HAP-1 (cell line): Measurements from ENCODE around the gene NCL.
"Not testable (repeated sequence)": the region's sequence is repeated elsewhere in the genome, so short reads cannot be mapped to it uniquely, and the experiment has no call there.

Experiments
- DNase-seq, 2 experiments: peaks; one replicate each; pipeline ENCODE4 v3.0.0-alpha.2; 2016 to 2020; ENCODE audit warnings: low spot score in 2 of 2
- H3K27me3 ChIP-seq: fragments of 250-450 bp; sonication (Bioruptor Pico); 2 replicates; pipeline ENCODE4 v1.5.1; 2020; ENCODE audit warnings: low read depth, mild to moderate bottlenecking, moderate library complexity
- H3K36me3 ChIP-seq: fragments of 250-450 bp; sonication (Bioruptor Pico); replicated peaks from 2 replicates; pipeline ENCODE4 v1.5.1; 2020; ENCODE audit warnings: mild to moderate bottlenecking
- H3K4me1 ChIP-seq: fragments of 250-450 bp; sonication (Bioruptor Pico); 2 replicates; pipeline ENCODE4 v1.5.1; 2020; ENCODE audit warnings: mild to moderate bottlenecking
- H3K4me3 ChIP-seq: fragments of 250-450 bp; sonication (Bioruptor Pico); 2 replicates; pipeline ENCODE4 v1.5.1; 2020; ENCODE audit warnings: mild to moderate bottlenecking, moderate library complexity
- H3K9me3 ChIP-seq: fragments of 250-450 bp; sonication (Bioruptor Pico); 2 replicates; pipeline ENCODE4 v1.5.1; 2020; ENCODE audit warnings: mild to moderate bottlenecking, moderate library complexity
- in situ Hi-C: fragments of 300-500 bp; cut with MboI; formaldehyde crosslinking; loops from 3 replicates; pipeline ENCODE4 v1.14.3; 2020; ENCODE audit warnings: low sequenced_read_pairs, inconsistent platforms, mixed read lengths

The NCL gene

GRCh38 chr2:231461516-231461971 is 2.7 kb downstream of the NCL start:
- peaks cover 13% of the 10 kb centered on the region for H3K4me1 ChIP-seq
- H3K27me3 ChIP-seq, result no peaks in the 10 kb centered on the region
- in situ Hi-C loops, result no loop called here
- no peak for DNase-seq
- H3K4me3 ChIP-seq, result no peak overlapping the region
- no peaks in the 10 kb centered on the region for H3K9me3 ChIP-seq
- H3K36me3 ChIP-seq, result peaks cover 77% of the 10 kb centered on the region

GRCh38 chr2:231460841-231461240 is 3.4 kb downstream of the NCL start:
- H3K27me3 ChIP-seq, in situ Hi-C loops, DNase-seq, H3K9me3 ChIP-seq, H3K4me3 ChIP-seq: not testable (repeated sequence)
- Histone ChIP-seq H3K4me1 (peaks cover 13% of the 10 kb centered on the region), H3K36me3 (peaks cover 84% of the 10 kb centered on the region)

GRCh38 chr2:231460073-231460835 is 4.0 kb downstream of the NCL start:
- H3K27me3 ChIP-seq, result no peaks in the 10 kb centered on the region
- in situ Hi-C loops, result no loop called here
- H3K4me1 ChIP-seq, result peaks cover 9% of the 10 kb centered on the region
- H3K4me3 ChIP-seq, result no peak overlapping the region
- peaks cover 90% of the 10 kb centered on the region for H3K36me3 ChIP-seq
- DNase-seq, result no peak
- H3K9me3 ChIP-seq, result no peaks in the 10 kb centered on the region

GRCh38 chr2:231458368-231458767 is 5.9 kb downstream of the NCL start:
- DNase-seq, result no peak
- in situ Hi-C loops, result no loop called here
- no peaks in the 10 kb centered on the region for H3K9me3 ChIP-seq
- H3K36me3 ChIP-seq, result peaks cover 100% of the 10 kb centered on the region
- no peak overlapping the region for H3K4me3 ChIP-seq
- H3K27me3 ChIP-seq, result no peaks in the 10 kb centered on the region
- H3K4me1 ChIP-seq, result peaks cover 9% of the 10 kb centered on the region

- Histone ChIP-seq H3K4me1 (peaks cover 2% of the 10 kb centered on the region), H3K9me3 (no peaks in the 10 kb centered on the region), H3K4me3 (no peak overlapping the region), H3K36me3 (peaks cover 100% of the 10 kb centered on the region), H3K27me3 (no peaks in the 10 kb centered on the region)
- DNase-seq, result no peak
- in situ Hi-C loops, result no loop called here
Measured at GRCh38 chr2:231457101-231457500, 7.2 kb downstream of the NCL start.

- no peak for DNase-seq
- Histone ChIP-seq H3K4me3 (no peak overlapping the region), H3K4me1 (no peaks in the 10 kb centered on the region; the same call in 1 of the 2 replicates), H3K27me3 (no peaks in the 10 kb centered on the region), H3K36me3 (peaks cover 99% of the 10 kb centered on the region), H3K9me3 (no peaks in the 10 kb centered on the region)
- in situ Hi-C loops, result no loop called here
Measured at GRCh38 chr2:231456295-231457004, 7.8 kb downstream of the NCL start.

GRCh38 chr2:231455890-231456289 is 8.4 kb downstream of the NCL start:
- Histone ChIP-seq H3K27me3 (no peaks in the 10 kb centered on the region), H3K4me3 (no peak overlapping the region), H3K36me3 (peaks cover 96% of the 10 kb centered on the region), H3K4me1 (no peaks in the 10 kb centered on the region), H3K9me3 (no peaks in the 10 kb centered on the region)
- in situ Hi-C loops, result no loop called here
- no peak for DNase-seq

- in situ Hi-C loops, result no loop called here
- no peak for DNase-seq
- Histone ChIP-seq H3K4me1 (no peaks in the 10 kb centered on the region), H3K9me3 (no peaks in the 10 kb centered on the region), H3K27me3 (no peaks in the 10 kb centered on the region), H3K4me3 (no peak overlapping the region), H3K36me3 (peaks cover 89% of the 10 kb centered on the region)
Measured at GRCh38 chr2:231455222-231455621, 9.1 kb downstream of the NCL start.

- no peak for DNase-seq
- H3K4me1 ChIP-seq, result no peaks in the 10 kb centered on the region
- no peaks in the 10 kb centered on the region for H3K9me3 ChIP-seq
- in situ Hi-C loops, result no loop called here
- H3K4me3 ChIP-seq, result no peak overlapping the region
- peaks cover 81% of the 10 kb centered on the region for H3K36me3 ChIP-seq
- H3K27me3 ChIP-seq, result no peaks in the 10 kb centered on the region
Measured at GRCh38 chr2:231454361-231454791, 9.9 kb downstream of the NCL start.

GRCh38 chr2:231452799-231453508 is 11.3 kb downstream of the NCL start:
- DNase-seq, result no peak
- H3K36me3 ChIP-seq, result peaks cover 66% of the 10 kb centered on the region
- in situ Hi-C loops, result no loop called here

GRCh38 chr2:231450548-231450989 is 13.7 kb downstream of the NCL start:
- in situ Hi-C loops, result no loop called here

More at GRCh38 chr2:231452799-231453508, 11.3 kb downstream of the NCL start:
- no peak overlapping the region for H3K4me3 ChIP-seq
- no peaks in the 10 kb centered on the region for H3K9me3 ChIP-seq
- no peaks in the 10 kb centered on the region for H3K4me1 ChIP-seq
- H3K27me3 ChIP-seq, result no peaks in the 10 kb centered on the region

GRCh38 chr2:231449503-231450054 is 14.7 kb downstream of the NCL start:
- peaks cover 33% of the 10 kb centered on the region for H3K36me3 ChIP-seq
- in situ Hi-C loops, result loop anchor here (25.0 kb wide), 1 partner anchor 612 kb away; no protein-coding TSS in a partner anchor
- H3K27me3 ChIP-seq, result no peaks in the 10 kb centered on the region
- no peak for DNase-seq
- no peaks in the 10 kb centered on the region for H3K9me3 ChIP-seq
- H3K4me3 ChIP-seq, result no peak overlapping the region
- no peaks in the 10 kb centered on the region for H3K4me1 ChIP-seq

More at GRCh38 chr2:231450548-231450989, 13.7 kb downstream of the NCL start:
- H3K4me3 ChIP-seq, result no peak overlapping the region
- H3K27me3 ChIP-seq, result no peaks in the 10 kb centered on the region
- DNase-seq, result no peak
- peaks cover 43% of the 10 kb centered on the region for H3K36me3 ChIP-seq
- H3K4me1 ChIP-seq, result no peaks in the 10 kb centered on the region
- H3K9me3 ChIP-seq, result no peaks in the 10 kb centered on the region

- DNase-seq, result no peak
- Histone ChIP-seq H3K4me1 (no peaks in the 10 kb centered on the region), H3K4me3 (no peak overlapping the region), H3K27me3 (no peaks in the 10 kb centered on the region), H3K9me3 (no peaks in the 10 kb centered on the region), H3K36me3 (no peaks in the 10 kb centered on the region)
- in situ Hi-C loops, result loop anchor here (25.0 kb wide), 1 partner anchor 600 kb away; no protein-coding TSS in a partner anchor
Measured at GRCh38 chr2:231436957-231437356, 27.3 kb downstream of the NCL start.
